ENCODE measurements around the gene INAFM2.

The INAFM2 gene

DNA sequence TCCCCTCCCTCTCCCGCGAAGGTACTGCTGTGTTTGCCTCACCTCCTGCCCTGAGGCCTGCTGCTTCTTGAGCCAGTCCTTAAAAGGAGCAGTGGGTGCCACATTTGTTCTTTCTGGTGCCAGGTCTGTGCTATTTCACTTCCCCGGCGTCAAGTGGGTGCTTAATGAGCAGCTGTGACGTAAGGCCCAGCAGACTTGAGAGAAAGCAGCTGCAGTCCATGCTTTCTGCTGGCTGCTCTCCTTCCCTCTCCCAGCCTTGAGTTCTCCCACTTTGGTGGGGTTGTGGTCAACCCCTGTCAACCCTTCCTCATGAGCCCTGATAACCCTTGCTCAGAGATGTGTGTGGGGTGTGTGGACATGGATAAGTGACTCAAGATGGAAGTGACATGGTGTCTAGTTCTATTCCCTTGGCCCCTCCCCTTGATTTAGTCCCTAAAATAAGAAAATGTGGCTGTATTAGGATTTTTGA lies 6.9 kb downstream of the INAFM2 start:
- DNase-seq = no peak

- no peak for DNase-seq
Observed at GRCh38 chr15:40331026-40331425, 7.5 kb downstream of the INAFM2 start.

GRCh38 chr15:40331637-40332036 lies 8.1 kb downstream of the INAFM2 start:
- DNase-seq = no peak

GRCh38 chr15:40332113-40332781 lies 8.8 kb downstream of the INAFM2 start:
- no peak for DNase-seq

DNA sequence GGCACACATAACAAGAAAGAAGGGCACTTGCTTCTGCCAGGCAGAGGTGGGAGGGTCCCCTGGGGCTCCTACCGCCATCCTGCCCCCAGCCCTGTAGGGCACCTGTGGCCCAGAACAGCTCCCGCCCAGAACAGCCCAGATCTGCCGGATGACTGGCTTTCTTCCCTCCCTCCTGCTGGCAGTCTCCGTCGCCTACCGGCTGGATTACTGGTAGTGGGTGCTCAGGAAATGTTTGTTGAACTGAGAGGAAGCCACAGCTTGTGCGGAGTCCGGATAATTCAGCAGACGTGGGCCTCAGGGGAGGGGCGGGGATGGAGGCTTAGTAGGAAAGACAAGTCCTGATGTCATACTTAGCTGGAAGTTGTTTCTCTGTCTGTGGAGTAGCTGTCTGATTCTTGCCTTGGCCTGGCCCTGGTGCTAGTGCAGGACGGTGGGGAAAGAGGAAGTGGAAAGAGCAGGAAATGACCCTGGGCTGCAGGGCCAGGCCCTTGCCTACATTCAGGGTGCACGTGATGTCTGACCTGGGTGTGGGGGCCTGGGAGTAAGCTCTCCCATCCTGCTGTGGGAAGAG lies 10.5 kb downstream of the INAFM2 start:
- DNase-seq = no peak

DNA sequence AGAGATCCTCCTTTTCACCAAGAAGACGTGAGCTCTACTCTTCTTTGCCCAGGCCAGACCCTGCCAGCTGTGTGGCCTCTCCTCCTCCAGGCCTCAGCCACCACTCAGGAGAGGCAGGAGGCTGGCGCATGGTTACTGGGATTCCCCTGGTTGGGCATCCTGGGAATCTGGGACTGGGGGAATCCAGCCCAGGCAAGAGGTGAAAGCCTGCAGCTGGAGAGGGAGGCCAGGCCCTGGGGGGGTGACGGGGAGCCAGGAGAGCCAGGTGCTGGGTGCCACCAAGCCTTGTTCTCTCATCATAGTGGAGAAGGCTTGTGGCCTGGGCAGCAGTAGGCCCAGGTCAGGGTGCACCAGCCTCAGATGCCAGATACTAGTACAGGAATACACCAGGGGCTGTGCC lies 11.0 kb downstream of the INAFM2 start:
- no peak for DNase-seq

GRCh38 chr15:40334941-40335795 lies 11.7 kb downstream of the INAFM2 start:
- DNase-seq = no peak

DNA sequence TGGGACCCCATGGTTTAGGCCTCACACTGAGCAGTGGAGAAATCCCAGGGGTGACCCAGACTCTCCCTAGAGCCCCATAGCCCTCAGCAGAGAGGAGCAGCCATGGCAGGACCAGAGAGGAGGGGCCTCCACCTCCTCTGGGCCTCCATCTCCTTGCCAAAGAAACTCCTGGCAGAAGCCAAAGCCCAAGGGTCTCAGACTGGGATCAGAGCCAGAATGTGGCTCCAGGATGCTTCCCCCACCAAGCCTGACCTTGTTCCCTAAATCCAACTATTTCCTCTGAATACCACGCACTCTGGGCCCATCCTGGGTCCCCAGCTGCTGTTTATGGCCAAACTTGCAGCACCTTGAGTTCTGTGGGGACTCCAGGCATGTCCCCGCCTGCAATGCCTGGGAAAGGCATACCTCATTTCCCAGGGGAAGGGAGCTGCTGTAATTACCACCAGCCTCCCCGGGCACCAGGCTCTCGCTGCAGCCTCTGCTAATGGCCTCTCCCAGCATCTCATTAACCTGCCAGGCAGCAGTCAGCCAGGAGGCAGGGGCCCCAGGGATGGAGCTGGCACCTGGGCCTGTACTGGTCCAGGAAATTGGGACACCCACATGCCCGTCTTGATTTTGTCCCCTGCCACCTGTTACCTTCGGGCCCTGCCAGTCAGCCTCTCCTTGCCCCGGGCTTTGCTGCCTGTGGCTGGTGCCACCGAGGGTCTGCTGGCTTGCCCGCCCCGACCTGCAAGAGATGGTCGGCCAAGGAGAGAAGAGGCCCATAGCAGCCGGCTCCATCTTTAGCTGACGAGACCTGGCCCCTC lies 12.6 kb downstream of the INAFM2 start:
- DNase-seq = no peak

DNA sequence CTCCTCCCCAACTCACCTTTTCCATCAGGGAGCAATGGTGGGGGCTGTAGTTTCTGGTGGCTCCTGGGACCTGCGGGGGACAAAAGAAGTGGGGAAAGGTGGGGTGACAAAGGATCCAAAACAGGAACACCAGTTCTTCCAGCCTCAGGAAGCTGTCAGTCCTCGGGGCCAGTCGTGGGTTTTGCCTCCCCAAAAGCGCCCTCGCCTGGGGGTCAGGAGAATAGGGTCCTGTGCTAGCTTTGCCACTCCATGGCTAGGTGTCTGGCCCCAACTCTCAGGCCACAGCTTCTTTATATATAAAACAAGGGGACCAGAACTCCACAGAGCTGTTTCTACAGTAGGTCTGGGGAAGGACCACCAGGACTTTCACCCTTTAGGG lies 13.2 kb downstream of the INAFM2 start:
- DNase-seq = no peak

DNA sequence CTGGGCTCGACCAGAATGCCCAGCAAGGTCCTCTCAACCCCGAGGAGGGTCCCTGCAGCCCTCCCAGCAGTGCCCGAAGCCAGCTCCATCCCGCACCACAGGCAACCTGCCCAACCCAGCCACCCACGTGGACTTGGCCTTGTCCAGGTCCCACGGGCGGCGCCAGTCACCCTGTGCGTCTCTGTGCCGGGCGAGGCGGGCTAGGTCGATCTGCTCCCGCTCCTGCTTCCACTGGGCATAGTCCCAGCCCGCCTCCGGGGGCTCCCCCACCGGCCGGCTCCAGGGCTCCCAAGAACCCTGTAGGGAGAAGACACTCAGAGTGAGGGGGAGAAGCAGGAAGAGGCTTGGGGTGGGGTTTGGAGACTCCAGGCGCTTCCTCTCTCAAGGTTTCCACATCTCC lies 14.1 kb downstream of the INAFM2 start:
- no peak for DNase-seq

GRCh38 chr15:40338041-40338657 lies 14.7 kb downstream of the INAFM2 start:
- DNase-seq = peak; percentile 6

- DNase-seq = no peak
Observed at GRCh38 chr15:40338921-40339620, 15.6 kb downstream of the INAFM2 start.

DNA sequence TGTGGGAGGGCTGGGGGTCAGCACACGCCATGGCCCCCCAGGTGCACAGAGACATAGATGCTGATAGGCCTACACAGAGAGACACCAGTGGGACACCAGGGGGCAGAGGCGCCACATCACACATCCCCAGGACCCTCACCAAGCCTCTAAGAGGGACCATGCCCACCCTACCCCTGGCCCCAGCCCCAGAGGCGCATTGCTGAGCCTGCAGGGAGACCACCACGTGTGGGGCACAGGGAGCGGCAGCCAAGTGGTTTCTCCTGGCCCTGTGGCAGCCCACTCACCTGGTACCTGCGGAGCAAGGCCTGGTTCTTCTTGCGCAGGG lies 16.1 kb downstream of the INAFM2 start:
- DNase-seq = no peak

GRCh38 chr15:40340038-40340739 lies 16.7 kb downstream of the INAFM2 start:
- DNase-seq = no peak

DNA sequence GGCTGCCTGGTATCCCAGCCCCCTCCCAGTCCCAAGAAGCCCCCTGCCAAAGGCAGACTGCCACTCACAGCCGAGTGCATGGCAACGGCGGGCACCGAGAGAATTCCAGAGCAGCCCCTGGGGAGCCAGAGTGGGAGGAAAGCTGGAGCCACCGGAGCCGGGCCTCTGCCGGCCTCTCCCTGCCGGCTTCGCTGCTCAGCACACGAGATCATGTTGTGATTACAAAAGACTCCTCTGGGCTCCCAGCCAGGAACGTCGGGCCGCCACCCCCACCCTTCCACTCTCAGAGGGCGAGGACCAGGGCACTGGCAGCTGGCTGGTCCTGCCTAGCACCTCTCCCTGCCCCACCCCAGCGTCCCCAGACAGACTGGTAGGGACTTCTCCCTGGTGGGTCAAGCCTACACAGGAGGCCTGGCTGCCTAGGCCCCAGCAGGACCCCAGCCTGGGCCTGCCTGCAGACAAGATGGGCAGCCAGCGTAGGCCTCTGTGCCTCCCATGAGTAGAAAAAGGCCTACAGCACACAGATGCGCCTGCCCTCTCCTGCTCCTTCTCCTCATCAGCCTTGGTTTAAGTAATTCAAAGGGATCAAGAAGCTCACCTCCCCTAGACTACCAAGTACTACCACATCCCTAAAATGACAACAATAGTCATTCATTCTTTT lies 17.4 kb downstream of the INAFM2 start, which contains the start of gene CCDC9B:
Gene CCDC9B, minus strand, starts transcription at position 200 of the 661 bp plus-strand sequence. Its CDS starts 120 bp downstream, at position 80.
- DNase-seq = peak; percentile 10

GRCh38 chr15:40342416-40343320 lies 19.2 kb downstream of the INAFM2 start:
- DNase-seq = no peak

GRCh38 chr15:40343512-40343911 lies 20.0 kb downstream of the INAFM2 start:
- no peak for DNase-seq

DNA sequence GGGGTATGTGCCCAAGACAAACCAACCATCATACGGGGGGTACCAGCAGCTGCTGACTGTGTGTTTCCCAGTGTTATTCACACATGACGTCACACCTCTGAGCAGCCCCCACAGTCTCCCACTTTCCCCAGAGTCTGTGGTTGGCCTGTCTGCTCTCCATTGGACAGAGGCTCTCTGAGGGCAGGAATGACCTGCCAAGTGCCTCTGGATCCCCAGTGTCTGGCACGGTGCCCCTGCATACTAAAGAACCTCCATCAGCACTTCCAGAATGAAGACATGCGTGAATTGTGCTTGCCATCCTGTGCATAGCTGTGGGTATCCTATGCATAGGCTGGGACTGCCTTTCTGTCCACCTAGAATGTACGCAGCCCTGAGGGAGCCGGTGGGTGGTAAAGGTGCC lies 20.7 kb downstream of the INAFM2 start:
- no peak for DNase-seq

- DNase-seq = peak; percentile 8
Observed at GRCh38 chr15:40344631-40345120, 21.2 kb downstream of the INAFM2 start.

Data from NCI-H748 treated with DMSO at 0.1 percent for 48 hours (cell line).